ENCODE measurements around the gene CCR6. TPM values are rescaled to one million over a fixed set of nuclear protein-coding genes. Genes with fewer than 3 reads are reported as not detected.

The CCR6 gene
- total and polyA plus RNA-seq, 10 donors = 15.5 to 37.0 (median 19.8) TPM

DNA sequence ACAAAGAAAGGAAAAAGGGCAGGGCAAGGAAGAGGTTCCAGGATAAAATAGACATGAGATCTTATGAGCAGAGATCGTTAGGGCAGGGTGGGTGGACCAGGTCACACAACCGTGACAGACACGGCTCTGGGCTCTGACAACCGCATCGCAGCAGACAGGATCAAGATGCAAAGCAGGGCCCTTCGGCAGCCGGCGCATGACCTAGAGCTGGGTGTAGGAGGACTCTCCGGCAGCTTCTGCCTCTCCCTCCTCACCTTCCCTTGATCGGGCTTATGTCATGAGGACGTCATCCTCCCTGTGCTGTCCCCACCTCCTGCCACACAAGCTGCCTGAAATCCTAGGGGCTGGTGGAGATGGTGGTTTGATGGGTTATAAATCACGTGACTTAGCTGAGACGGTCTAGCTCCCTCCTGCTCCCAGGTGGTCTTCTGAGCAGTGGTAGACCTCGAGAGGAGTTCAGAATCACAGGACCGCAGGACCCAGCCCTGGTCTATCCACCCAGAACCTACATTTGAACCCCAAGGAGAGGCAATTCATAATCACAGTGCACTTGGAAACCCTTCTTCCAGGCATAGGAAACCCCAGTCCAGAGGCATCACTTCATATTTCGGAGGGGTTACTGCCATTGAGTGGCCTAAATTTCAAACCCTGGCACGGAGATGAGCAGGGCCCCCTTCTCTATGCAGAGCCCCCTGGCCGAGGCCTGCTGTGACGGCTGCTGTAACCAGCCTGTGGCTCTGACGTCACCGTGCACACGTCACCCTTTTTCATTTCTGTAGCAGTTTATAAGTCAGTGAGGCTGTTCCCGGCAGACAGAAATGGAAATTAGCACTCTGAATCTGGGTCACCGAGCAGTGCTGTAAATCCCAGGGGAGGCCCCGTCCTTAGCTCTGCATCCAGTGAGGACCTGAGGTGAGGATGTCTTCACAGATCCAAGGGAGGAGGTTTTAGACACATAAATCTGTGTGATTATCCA lies 8.7 kb upstream of the CCR6 start:
- DNase-seq = peak; percentile 96
- 51 to 74% (median 62%) methylated on average over 25 of the region's 25 CpGs for WGBS, 5 donors
- peak overlapping the region; percentile 67 to 92 (median 83) for H3K27ac ChIP-seq

DNA sequence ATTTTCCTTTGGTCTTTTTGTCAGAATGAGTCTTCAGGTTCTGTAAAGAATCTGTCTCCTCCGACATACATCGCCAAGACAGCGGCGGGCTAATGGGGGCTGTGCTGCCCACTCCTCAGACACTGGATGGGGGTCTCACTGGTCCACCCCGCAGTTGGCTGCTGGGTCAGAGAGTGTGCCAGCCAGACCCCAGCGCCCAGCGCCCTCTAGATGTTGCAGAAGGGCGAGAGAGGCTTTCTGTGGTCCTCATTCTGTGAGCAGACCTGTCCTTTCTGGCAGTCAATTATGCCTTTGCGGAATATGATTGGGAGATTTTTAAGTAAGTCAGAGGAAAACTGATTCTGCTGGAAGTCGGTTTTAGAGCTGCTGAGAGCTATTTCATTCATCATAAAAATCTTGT lies 7.8 kb upstream of the CCR6 start:
- no peak for DNase-seq
- no peaks in the 10 kb centered on the region for H3K9me3 ChIP-seq
- H3K27me3 ChIP-seq (replicated peaks in 1 of 7) = no peaks in the 10 kb centered on the region
- peaks cover 10 to 90% (median 59%) of the 10 kb centered on the region in 6 donors for H3K4me1 ChIP-seq
- no peaks in the 10 kb centered on the region for H3K36me3 ChIP-seq
- intact Hi-C loops (cut with DNase I; ENCODE audit: low total_unique reads) = no loop called here
- no peak for TF ChIP-seq POLR2AphosphoS5 (IDR thresholded peaks at IDR 0.05)
- TF ChIP-seq, protein P1, sequence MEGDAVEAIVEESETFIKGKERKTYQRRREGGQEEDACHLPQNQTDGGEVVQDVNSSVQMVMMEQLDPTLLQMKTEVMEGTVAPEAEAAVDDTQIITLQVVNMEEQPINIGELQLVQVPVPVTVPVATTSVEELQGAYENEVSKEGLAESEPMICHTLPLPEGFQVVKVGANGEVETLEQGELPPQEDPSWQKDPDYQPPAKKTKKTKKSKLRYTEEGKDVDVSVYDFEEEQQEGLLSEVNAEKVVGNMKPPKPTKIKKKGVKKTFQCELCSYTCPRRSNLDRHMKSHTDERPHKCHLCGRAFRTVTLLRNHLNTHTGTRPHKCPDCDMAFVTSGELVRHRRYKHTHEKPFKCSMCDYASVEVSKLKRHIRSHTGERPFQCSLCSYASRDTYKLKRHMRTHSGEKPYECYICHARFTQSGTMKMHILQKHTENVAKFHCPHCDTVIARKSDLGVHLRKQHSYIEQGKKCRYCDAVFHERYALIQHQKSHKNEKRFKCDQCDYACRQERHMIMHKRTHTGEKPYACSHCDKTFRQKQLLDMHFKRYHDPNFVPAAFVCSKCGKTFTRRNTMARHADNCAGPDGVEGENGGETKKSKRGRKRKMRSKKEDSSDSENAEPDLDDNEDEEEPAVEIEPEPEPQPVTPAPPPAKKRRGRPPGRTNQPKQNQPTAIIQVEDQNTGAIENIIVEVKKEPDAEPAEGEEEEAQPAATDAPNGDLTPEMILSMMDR (IDR thresholded peaks at IDR 0.05 in 8 of 11, conservative IDR thresholded peaks at IDR 0.05 in 3 of 11) = no peak
- no peak for TF ChIP-seq POLR2A (IDR thresholded peaks at IDR 0.05)
- 75 to 88% (median 80%) methylated on average over 8 to 10 of the region's 10 CpGs for WGBS, 5 donors
- no peak overlapping the region for H3K4me3 ChIP-seq
- peak overlapping the region in 7 of 8 donors; percentile 7 to 92 (median 83) for H3K27ac ChIP-seq

More for the DNA sequence above, 8.7 kb upstream of the CCR6 start:
- H3K27me3 ChIP-seq (replicated peaks in 1 of 7) = no peaks in the 10 kb centered on the region
- peak in 1 of 3 donors; percentile 42 for TF ChIP-seq POLR2A (IDR thresholded peaks at IDR 0.05)
- TF ChIP-seq POLR2AphosphoS5 (IDR thresholded peaks at IDR 0.05) = peak; percentile 83 to 89 (median 84)
- TF ChIP-seq, protein P1 (IDR thresholded peaks at IDR 0.05 in 8 of 11, conservative IDR thresholded peaks at IDR 0.05 in 3 of 11) = no peak
- peaks cover 7 to 90% (median 53%) of the 10 kb centered on the region in 6 donors for H3K4me1 ChIP-seq
- intact Hi-C loops (cut with DNase I; ENCODE audit: low total_unique reads) = no loop called here
- H3K4me3 ChIP-seq = peak overlapping the region in 3 of 8 donors; percentile 14 to 62 (median 17)
- H3K9me3 ChIP-seq = no peaks in the 10 kb centered on the region
- H3K36me3 ChIP-seq = no peaks in the 10 kb centered on the region

DNA sequence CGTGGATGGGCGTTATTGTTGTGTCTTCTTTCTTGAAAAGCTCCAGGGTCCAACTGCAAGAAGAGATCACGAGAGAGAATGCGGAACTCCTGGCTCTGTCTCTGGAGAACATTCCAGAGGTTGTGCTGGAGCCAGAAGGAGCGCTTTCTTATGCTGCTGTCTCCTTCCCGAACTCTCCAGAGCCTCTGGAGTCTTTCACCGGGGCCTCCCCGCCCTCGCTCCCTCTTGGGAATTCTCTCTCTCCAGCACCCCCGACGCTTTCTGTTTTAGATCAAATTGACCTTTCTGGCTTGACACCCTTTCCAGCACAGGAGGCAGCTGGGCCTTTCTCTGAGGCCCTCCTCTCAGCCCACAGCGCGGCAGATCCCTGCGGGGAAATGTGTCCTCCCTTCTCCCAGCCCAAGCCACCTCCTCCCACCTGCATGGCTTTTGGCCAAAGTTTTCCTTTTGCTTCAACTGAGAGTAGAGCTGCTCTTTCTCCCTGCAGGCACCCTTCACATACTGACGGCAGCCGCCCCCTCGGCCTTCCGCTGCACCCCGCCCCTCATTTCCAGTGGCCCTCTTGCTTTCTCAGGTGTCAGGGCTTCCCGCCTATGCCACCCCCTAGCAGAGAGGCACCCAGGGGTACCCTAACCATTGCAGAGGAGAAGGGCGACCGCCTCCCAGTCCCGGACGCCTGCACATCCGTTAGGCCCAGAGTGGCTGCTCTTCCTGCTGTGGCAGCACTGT lies 6.6 kb upstream of the CCR6 start:
- Histone ChIP-seq H3K36me3 (no peaks in the 10 kb centered on the region), H3K27me3 (replicated peaks in 1 of 7) (no peaks in the 10 kb centered on the region), H3K9me3 (no peaks in the 10 kb centered on the region), H3K4me3 (no peak overlapping the region), H3K4me1 (peaks cover 11 to 90% (median 62%) of the 10 kb centered on the region in 6 donors), H3K27ac (peak overlapping the region in 3 of 8 donors; percentile 26 to 39 (median 36))
- DNase-seq = no peak
- WGBS, 5 donors = 74 to 84% (median 76%) methylated on average over 25 of the region's 25 CpGs
- TF ChIP-seq POLR2A (IDR thresholded peaks at IDR 0.05) = no peak
- TF ChIP-seq, protein P1 (IDR thresholded peaks at IDR 0.05 in 8 of 11, conservative IDR thresholded peaks at IDR 0.05 in 3 of 11) = no peak
- TF ChIP-seq POLR2AphosphoS5 (IDR thresholded peaks at IDR 0.05) = no peak
- intact Hi-C loops (cut with DNase I; ENCODE audit: low total_unique reads) = no loop called here

Data from spleen (tissue), 11 donors.